Stomach (tissue), 4 donors: ENCODE results near the gene NBR1.

Experiments used
- CTCF ChIP-seq, 7 experiments: fragments of 450-650 bp in 4 of 7; fragments of 200-600 bp in 3 of 7; sonication (generic) in 3 of 7; IDR thresholded peaks; one replicate each; pipeline ENCODE4 v1.5.1; 2016 to 2019; ENCODE audit warnings: antibody characterized with exemption in 7 of 7, control low read depth in 2 of 7, mild to moderate bottlenecking in 1 of 7
- EP300 ChIP-seq: sonication (generic); formaldehyde crosslinking; IDR thresholded peaks from one replicate; pipeline ENCODE4 v1.6.1; 2017; ENCODE audit warnings: antibody characterized with exemption
- POLR2A ChIP-seq, 4 donors: fragments of 450-650 bp; IDR thresholded peaks; one replicate each; pipeline ENCODE4 v1.6.1; 2016; ENCODE audit warnings: antibody characterized with exemption in 4 of 4, control low read depth in 2 of 4, mild to moderate bottlenecking in 1 of 4, moderate library complexity in 1 of 4
- POLR2AphosphoS5 ChIP-seq, 3 donors: sonication (generic); formaldehyde crosslinking; IDR thresholded peaks; one replicate each; pipeline ENCODE4 v1.6.1; 2016; ENCODE audit warnings: antibody characterized with exemption in 3 of 3

GRCh38 chr17:43135454-43135819, 35.6 kb upstream of the NBR1 start:
- TF ChIP-seq POLR2A (IDR thresholded peaks at IDR 0.05) (no peak), CTCF (IDR thresholded peaks at IDR 0.05) (no peak), EP300 (no peak), POLR2AphosphoS5 (IDR thresholded peaks at IDR 0.05) (no peak)
